K562 (cell line): ENCODE data around the gene ASF1B. TPM values are rescaled to one million over a fixed set of nuclear protein-coding genes. Genes with fewer than 3 reads are reported as not detected.

Experiments
- ATF1 ChIP-seq, 2 experiments: fragments of 450-650 bp in 1 of 2; IDR thresholded peaks; 2 replicates each; pipeline ENCODE4 v1.6.1; 2016; ENCODE audit warnings: missing compliant biosample characterization in 1 of 2, missing genetic modification characterization in 1 of 2
- ATF7 ChIP-seq: fragments of 450-650 bp; IDR thresholded peaks from 2 replicates; pipeline ENCODE4 v1.7.1; 2014; ENCODE audit warnings: mild to moderate bottlenecking, moderate library complexity
- BCOR ChIP-seq: fragments of 450-650 bp; IDR thresholded peaks from 2 replicates; pipeline ENCODE4 v1.6.1; 2016
- E2F3 ChIP-seq: fragments of 250-450 bp; sonication (Bioruptor Pico); IDR thresholded peaks from 2 replicates; pipeline ENCODE4 v1.4.0; 2020; ENCODE audit warnings: mild to moderate bottlenecking
- E2F6 ChIP-seq, 2 experiments: IDR thresholded peaks; 2 replicates each; pipeline ENCODE4 v1.6.1; 2011; ENCODE audit warnings: borderline replicate concordance in 1 of 2, control low read depth in 1 of 2, low read depth in 1 of 2, low read length in 1 of 2, mild to moderate bottlenecking in 1 of 2, mixed read lengths in 1 of 2, moderate library complexity in 1 of 2; ENCODE audit not compliant: insufficient read depth in 1 of 2, insufficient read length in 1 of 2, poor library complexity in 1 of 2, severe bottlenecking in 1 of 2; ENCODE audit errors: extremely low read depth in 1 of 2
- FOS ChIP-seq: IDR thresholded peaks from 3 replicates; pipeline ENCODE4 v1.6.1; 2011; ENCODE audit not compliant: insufficient read length; ENCODE audit errors: extremely low read depth
- GTF2F1 ChIP-seq: IDR thresholded peaks from 2 replicates; pipeline ENCODE4 v1.6.1; 2011; ENCODE audit warnings: low read depth, low read length, improper control_type of control experiment
- KDM4B ChIP-seq, 2 experiments: fragments of 450-650 bp in 1 of 2; sonication (generic) in 1 of 2; IDR thresholded peaks; 2 replicates each; pipeline ENCODE4 v1.6.1; 2016 to 2017; ENCODE audit warnings: borderline replicate concordance in 2 of 2, antibody characterized with exemption in 1 of 2, low read depth in 1 of 2, mild to moderate bottlenecking in 1 of 2
- NR2C2 ChIP-seq, 2 experiments: fragments of 200-800 bp in 1 of 2; sonication (Bioruptor generic) in 1 of 2; sonication (generic) in 1 of 2; formaldehyde crosslinking in 1 of 2; IDR thresholded peaks; 2 replicates each; pipeline versions ENCODE4 v1.6.1 to v1.8.0; 2016 to 2022; ENCODE audit warnings: mild to moderate bottlenecking in 1 of 2, missing compliant biosample characterization in 1 of 2, missing genetic modification characterization in 1 of 2, missing genetic modification reagents in 1 of 2
- POLR2G ChIP-seq: fragments of 200-400 bp; formaldehyde crosslinking; IDR thresholded peaks from 2 replicates; pipeline ENCODE4 v1.6.1; 2017; ENCODE audit warnings: low read depth, mild to moderate bottlenecking, antibody characterized with exemption, low read length, moderate library complexity
- SIN3B ChIP-seq: fragments of 450-650 bp; IDR thresholded peaks from 2 replicates; pipeline ENCODE4 v1.6.1; 2017; ENCODE audit warnings: low read depth, mild to moderate bottlenecking, moderate library complexity
- SP2 ChIP-seq: IDR thresholded peaks from 2 replicates; pipeline ENCODE4 v1.6.1; 2011; ENCODE audit warnings: mild to moderate bottlenecking, low read depth, low read length, moderate library complexity; ENCODE audit not compliant: poor library complexity, severe bottlenecking; ENCODE audit errors: extremely low read depth
- TEAD2 ChIP-seq: fragments of 450-650 bp; IDR thresholded peaks from 2 replicates; pipeline ENCODE4 v1.6.1; 2016; ENCODE audit warnings: missing genetic modification characterization, control low read depth, missing compliant biosample characterization
- ZMIZ1 ChIP-seq, 2 experiments: fragments of 150-350 bp in 1 of 2; IDR thresholded peaks; 2 replicates each; pipeline ENCODE4 v1.6.1; 2012 to 2016; ENCODE audit warnings: low read depth in 2 of 2, low read length in 2 of 2, mild to moderate bottlenecking in 1 of 2, moderate library complexity in 1 of 2
- ZNF431 ChIP-seq: sonication (generic); formaldehyde crosslinking; IDR thresholded peaks from 2 replicates; pipeline ENCODE4 v1.8.0; 2022; ENCODE audit warnings: mild to moderate bottlenecking, missing genetic modification reagents
- ZNF609 ChIP-seq: sonication (generic); formaldehyde crosslinking; IDR thresholded peaks from 2 replicates; pipeline ENCODE4 v1.8.1; 2023; ENCODE audit warnings: missing genetic modification reagents, mild to moderate bottlenecking, borderline replicate concordance
- polyA plus RNA-seq, 8 experiments: library from polyadenylated mRNA; depleted of rRNA in 4 of 8; stranded (reverse) in 5 of 8; unstranded in 3 of 8; fragments of >200 nt; fragmentation: Nextera tagmentation in 2 of 8; fragmentation: Illumina TruSeq in 1 of 8; extraction: Ambion mirVana in 2 of 8; extraction: Trizol in 1 of 8; gene quantifications; 2 replicates each; pipeline versions ENCODE4 v1.2.1 to v1.2.3, GENCODE V29; 2011 to 2014; ENCODE audit warnings: inconsistent platforms in 1 of 8, missing spikeins in 1 of 8
- total RNA-seq, 7 experiments: library from RNA; depleted of rRNA in 6 of 7; stranded (reverse); fragments of >200 nt in 6 of 7; fragmentation: Illumina TruSeq in 2 of 7; extraction: Trizol in 2 of 7; gene quantifications; 2 replicates each; pipeline versions ENCODE4 v1.2.1 to v1.2.3, GENCODE V29; 2011 to 2021; ENCODE audit warnings: low replicate concordance in 1 of 7

ASF1B gene
- total and polyA plus RNA-seq, 9 of the 15 experiments (the other 6 are each of a cell fraction or from before 2014, with no cell fraction given) = 6.0 to 69.4 (median 53.3) TPM

GRCh38 chr19:14136509-14137281 is at the start of gene ASF1B (continued):
- TF ChIP-seq POLR2G (peak; percentile 61), SIN3B (peak; percentile 81; the same call in 1 of the 2 replicates), BCOR (peak; percentile 63), NR2C2 (CRISPR knock-in tag; IDR thresholded peaks at IDR 0.05) (no peak), NR2C2 (tag; IDR thresholded peaks at IDR 0.05) (peak; percentile 84), E2F3 (CRISPR knock-in tag) (0 out of 2 replicates have a peak, but pooled peaks have one; percentile 39), ZMIZ1 (IDR thresholded peaks at IDR 0.05; ENCODE audit: low read depth in 2 of 2, low read length in 2 of 2) (peak in 1 of 2 experiments; percentile 44; a peak in 1 of 4 replicates), KDM4B (IDR thresholded peaks at IDR 0.05; ENCODE audit: borderline replicate concordance in 2 of 2, low read depth in 1 of 2) (0 out of 4 replicates have a peak, but pooled peaks of 1 of the 2 experiments have one; percentile 9), FOS (peak; percentile 92), ZNF431 (0 out of 2 replicates have a peak, but pooled peaks have one; percentile 44), SP2 (peak; percentile 42), ZNF609 (CRISPR knock-in tag) (peak; percentile 88; the same call in 1 of the 2 replicates), TEAD2 (tag) (no peak), E2F6 (IDR thresholded peaks at IDR 0.05; ENCODE audit: borderline replicate concordance in 1 of 2, extremely low read depth in 1 of 2, insufficient read depth in 1 of 2, insufficient read length in 1 of 2, low read depth in 1 of 2, low read length in 1 of 2, poor library complexity in 1 of 2, severe bottlenecking in 1 of 2) (peak; percentile 98), ATF1 (CRISPR knock-in tag; IDR thresholded peaks at IDR 0.05) (0 out of 2 replicates have a peak, but pooled peaks have one; percentile 16), ATF1 (tag; IDR thresholded peaks at IDR 0.05) (peak; percentile 97), GTF2F1 (peak; percentile 71), ATF7 (peak; percentile 87)
